CD14-positive monocyte (primary cell): ENCODE data around the gene DCAF17. TPM values are rescaled to one million over a fixed set of nuclear protein-coding genes. Genes with fewer than 3 reads are reported as not detected.

Experiments used
- DNase-seq, 3 donors: peaks; one replicate each; pipeline ENCODE4 v3.0.0-alpha.2; 2011 to 2022
- H2AFZ ChIP-seq: 2 replicates; pipeline ENCODE4 v1.6.0; 2012; ENCODE audit warnings: mild to moderate bottlenecking, low read depth, low read length, inconsistent platforms; ENCODE audit not compliant: insufficient read depth, poor library complexity, severe bottlenecking
- H3K27ac ChIP-seq, 2 donors: 1 replicate in 1 of 2; 2 replicates in 1 of 2; pipeline ENCODE4 v1.5.1; 2012 to 2013; ENCODE audit warnings: low read length in 2 of 2, control low read depth in 1 of 2, inconsistent platforms in 1 of 2, low read depth in 1 of 2, mild to moderate bottlenecking in 1 of 2
- H3K27me3 ChIP-seq, 2 donors: one replicate each; pipeline versions ENCODE4 v1.6.0 to v1.6.1; 2011 to 2013; ENCODE audit warnings: low read length in 2 of 2; ENCODE audit not compliant: control insufficient read depth in 2 of 2, insufficient read depth in 2 of 2
- H3K36me3 ChIP-seq, 2 donors: replicated peaks in 1 of 2; 1 replicate in 1 of 2; 2 replicates in 1 of 2; pipeline versions ENCODE4 v1.5.1 to v1.6.1; 2012 to 2013; ENCODE audit warnings: low read length in 2 of 2, control low read depth in 1 of 2, inconsistent platforms in 1 of 2, mild to moderate bottlenecking in 1 of 2; ENCODE audit not compliant: insufficient read depth in 2 of 2, control insufficient read depth in 1 of 2
- H3K4me1 ChIP-seq, 2 donors: 1 replicate in 1 of 2; 2 replicates in 1 of 2; pipeline versions ENCODE4 v1.5.1 to v1.6.1; 2012 to 2013; ENCODE audit warnings: low read length in 2 of 2, control low read depth in 1 of 2, inconsistent platforms in 1 of 2, mild to moderate bottlenecking in 1 of 2, moderate library complexity in 1 of 2; ENCODE audit not compliant: insufficient read depth in 2 of 2, control insufficient read depth in 1 of 2
- H3K4me2 ChIP-seq: replicated peaks from 2 replicates; pipeline ENCODE3; 2012; ENCODE audit warnings: low read length, moderate library complexity, mild to moderate bottlenecking; ENCODE audit not compliant: poor library complexity, severe bottlenecking; ENCODE audit errors: extremely low read depth
- H3K4me3 ChIP-seq, 3 experiments: fragments of 200-600 bp in 1 of 3; sonication (generic) in 1 of 3; replicated peaks in 1 of 3; 1 replicate in 2 of 3; 2 replicates in 1 of 3; pipeline ENCODE4 v1.5.1; 2011 to 2013; ENCODE audit warnings: low read length in 3 of 3, mild to moderate bottlenecking in 3 of 3, control low read depth in 2 of 3, low read depth in 2 of 3, inconsistent platforms in 1 of 3, moderate library complexity in 1 of 3
- H3K79me2 ChIP-seq: 2 replicates; pipeline ENCODE4 v1.6.0; 2012; ENCODE audit warnings: mild to moderate bottlenecking, control low read depth, inconsistent platforms, low read length, moderate library complexity; ENCODE audit not compliant: insufficient read depth
- H3K9ac ChIP-seq: 2 replicates; pipeline ENCODE4 v1.6.0; 2017; ENCODE audit warnings: low read length, mild to moderate bottlenecking; ENCODE audit not compliant: insufficient read depth, poor library complexity, severe bottlenecking
- H3K9me3 ChIP-seq, 2 donors: replicated peaks in 1 of 2; 1 replicate in 1 of 2; 2 replicates in 1 of 2; pipeline versions ENCODE4 v1.5.1 to v1.6.1; 2012 to 2013; ENCODE audit warnings: low read length in 2 of 2, control low read depth in 1 of 2; ENCODE audit not compliant: control insufficient read depth in 1 of 2, insufficient read depth in 1 of 2
- H4K20me1 ChIP-seq: 2 replicates; pipeline ENCODE4 v1.6.0; 2012; ENCODE audit warnings: mild to moderate bottlenecking, low read length, control low read depth, moderate library complexity; ENCODE audit not compliant: insufficient read depth
- H3K27ac Mint-ChIP-seq, 7 donors: one replicate each; pipeline ENCODE4 v1.8.0; 2020; ENCODE audit warnings: mild to moderate bottlenecking in 7 of 7, mixed read lengths in 7 of 7, moderate library complexity in 6 of 7, inconsistent platforms in 2 of 7
- H3K27me3 Mint-ChIP-seq, 3 donors: one replicate each; pipeline ENCODE4 v1.8.0; 2021 to 2022; ENCODE audit warnings: low read depth in 3 of 3, mild to moderate bottlenecking in 3 of 3, mixed read lengths in 3 of 3, moderate library complexity in 3 of 3, inconsistent platforms in 1 of 3
- H3K36me3 Mint-ChIP-seq, 2 donors: one replicate each; pipeline ENCODE4 v1.8.0; 2020; ENCODE audit warnings: mixed read lengths in 2 of 2, inconsistent platforms in 1 of 2, mild to moderate bottlenecking in 1 of 2
- H3K4me1 Mint-ChIP-seq: one replicate; pipeline ENCODE4 v1.8.0; 2020; ENCODE audit warnings: mild to moderate bottlenecking, mixed read lengths
- H3K4me3 Mint-ChIP-seq, 2 donors: one replicate each; pipeline ENCODE4 v1.8.0; 2020; ENCODE audit warnings: mild to moderate bottlenecking in 2 of 2, mixed read lengths in 2 of 2, moderate library complexity in 1 of 2
- H3K9me3 Mint-ChIP-seq, 7 donors: one replicate each; pipeline ENCODE4 v1.8.0; 2020 to 2022; ENCODE audit warnings: mixed read lengths in 7 of 7, mild to moderate bottlenecking in 6 of 7, moderate library complexity in 6 of 7, inconsistent platforms in 2 of 7
- CTCF ChIP-seq: fragments of 200-600 bp; IDR thresholded peaks from one replicate; pipeline ENCODE4 v1.8.0; 2022; ENCODE audit warnings: antibody characterized with exemption, mild to moderate bottlenecking
- WGBS: methylation state at CpG from one replicate; pipeline ENCODE4 v1.1.5; 2013; ENCODE audit warnings: missing lambda C conversion rate; ENCODE audit not compliant: insufficient coverage; 5-methylcytosine and 5-hydroxymethylcytosine counted together
- intact Hi-C, 2 donors: fragments of 100-400 bp; cut with micrococcal nuclease; formaldehyde crosslinking; loops; one replicate each; pipeline versions ENCODE4 v1.15.0 to v1.15.1; 2023
- polyA plus RNA-seq, 3 donors: library from polyadenylated mRNA; depleted of rRNA in 1 of 3; unstranded in 2 of 3; stranded (reverse) in 1 of 3; fragments of 300-500 nt in 2 of 3; fragments of >200 nt in 1 of 3; fragmentation: Illumina TruSeq in 2 of 3; gene quantifications; 1 replicate in 2 of 3; 2 replicates in 1 of 3; pipeline ENCODE4 v1.2.3, GENCODE V29; 2012 to 2021

DCAF17 gene
- polyA plus RNA-seq, 3 donors: 4.1 to 7.2 (median 7.0) TPM

GRCh38 chr2:171411214-171411613 lies 22.8 kb upstream of the DCAF17 start:
- peaks cover 15% of the 10 kb centered on the region for H3K4me1 Mint-ChIP-seq
- Histone ChIP-seq H4K20me1 (no peaks in the 10 kb centered on the region), H3K4me2 (no peak overlapping the region), H3K79me2 (no peaks in the 10 kb centered on the region), H3K27ac (no peak overlapping the region), H3K9ac (no peak overlapping the region), H3K4me1 (peaks cover 0 to 3% of the 10 kb centered on the region in 2 donors), H3K4me3 (no peak overlapping the region), H3K9me3 (no peaks in the 10 kb centered on the region), H3K27me3 (no peaks in the 10 kb centered on the region), H3K36me3 (no peaks in the 10 kb centered on the region), H2AFZ (no peak overlapping the region)
- no peak overlapping the region for H3K4me3 Mint-ChIP-seq
- H3K27ac Mint-ChIP-seq: no peak overlapping the region
- no peaks in the 10 kb centered on the region for H3K9me3 Mint-ChIP-seq
- no peak for TF ChIP-seq CTCF
- no peak for DNase-seq
- no CpG with 5 or more reads among the region's 1 CpG for WGBS
- intact Hi-C loops: loop anchor here in 1 of 2 donors (10.0 kb wide), 1 partner anchor 436 kb away; no protein-coding TSS in a partner anchor
- no peaks in the 10 kb centered on the region for H3K27me3 Mint-ChIP-seq
- no peaks in the 10 kb centered on the region for H3K36me3 Mint-ChIP-seq

- no peak overlapping the region for H2AFZ ChIP-seq
- no peak overlapping the region for H3K27ac ChIP-seq
- Mint-ChIP-seq H3K4me3 (no peak overlapping the region), H3K36me3 (no peaks in the 10 kb centered on the region), H3K4me1 (peaks cover 13% of the 10 kb centered on the region), H3K27ac (no peak overlapping the region), H3K27me3 (peaks cover 0 to 2% (median 0%) of the 10 kb centered on the region in 3 donors), H3K9me3 (no peaks in the 10 kb centered on the region)
- H3K4me3 ChIP-seq: no peak overlapping the region
- no peaks in the 10 kb centered on the region for H3K9me3 ChIP-seq
- intact Hi-C loops: loop anchor here in 1 of 2 donors (10.0 kb wide), 1 partner anchor 437 kb away; no protein-coding TSS in a partner anchor
- H3K9ac ChIP-seq: no peak overlapping the region
- no peaks in the 10 kb centered on the region for H3K79me2 ChIP-seq
- 69% methylated on average over 2 of the region's 2 CpGs for WGBS
- no peaks in the 10 kb centered on the region for H3K36me3 ChIP-seq
- H3K4me1 ChIP-seq: peaks cover 0 to 3% of the 10 kb centered on the region in 2 donors
- TF ChIP-seq CTCF: no peak
- H3K4me2 ChIP-seq: no peak overlapping the region
- H4K20me1 ChIP-seq: no peaks in the 10 kb centered on the region
- DNase-seq: no peak
- H3K27me3 ChIP-seq: no peaks in the 10 kb centered on the region
Measured at GRCh38 chr2:171411791-171412483, 22.1 kb upstream of the DCAF17 start.
